GM23338 (cell line): ENCODE measurements around the gene SORCS2. TPM values are rescaled to one million over a fixed set of nuclear protein-coding genes. Genes with fewer than 3 reads are reported as not detected.

Experiments used
- ATAC-seq: fragments of 200-7000 bp; cut with Tn5 transposase; 3 replicates; pipeline ENCODE4 v1.9.1; 2020
- DNase-seq: peaks from one replicate; pipeline ENCODE4 v3.0.0-alpha.2; 2015; ENCODE audit warnings: low spot score
- H2AFZ ChIP-seq: fragments of 200-600 bp; sonication (generic); 2 replicates; pipeline ENCODE4 v1.8.0; 2016; ENCODE audit warnings: antibody characterized with exemption, mild to moderate bottlenecking, moderate library complexity
- H3F3A ChIP-seq: fragments of 200-600 bp; sonication (generic); replicated peaks from 2 replicates; pipeline ENCODE4 v1.8.0; 2017; ENCODE audit warnings: antibody characterized with exemption, mixed run types, low read depth
- H3K27ac ChIP-seq: fragments of 200-600 bp; sonication (generic); 2 replicates; pipeline ENCODE4 v1.6.1; 2016; ENCODE audit warnings: low read depth
- H3K27me3 ChIP-seq: fragments of 200-600 bp; sonication (generic); 2 replicates; pipeline ENCODE4 v1.8.0; 2016; ENCODE audit warnings: mild to moderate bottlenecking, mixed run types, moderate library complexity; ENCODE audit not compliant: insufficient read depth
- H3K36me3 ChIP-seq: fragments of 200-600 bp; sonication (generic); 2 replicates; pipeline ENCODE4 v1.8.0; 2016; ENCODE audit warnings: mild to moderate bottlenecking; ENCODE audit not compliant: insufficient read depth
- H3K4me1 ChIP-seq: fragments of 200-600 bp; sonication (generic); 2 replicates; pipeline ENCODE4 v1.8.0; 2016; ENCODE audit warnings: mild to moderate bottlenecking, moderate library complexity; ENCODE audit not compliant: insufficient read depth
- H3K4me2 ChIP-seq: fragments of 200-600 bp; sonication (generic); 2 replicates; pipeline ENCODE4 v1.7.1; 2017; ENCODE audit warnings: mixed run types
- H3K4me3 ChIP-seq: fragments of 200-600 bp; sonication (generic); 2 replicates; pipeline ENCODE4 v1.6.1; 2016; ENCODE audit warnings: mixed run types
- H3K79me2 ChIP-seq: fragments of 200-600 bp; sonication (generic); replicated peaks from 2 replicates; pipeline ENCODE4 v1.8.0; 2017; ENCODE audit warnings: mild to moderate bottlenecking; ENCODE audit not compliant: insufficient read depth
- H3K9me2 ChIP-seq: fragments of 200-600 bp; sonication (generic); 2 replicates; pipeline ENCODE4 v1.8.0; 2017; ENCODE audit not compliant: insufficient read depth
- H4K20me1 ChIP-seq: fragments of 200-600 bp; sonication (generic); replicated peaks from 2 replicates; pipeline ENCODE4 v1.8.0; 2017; ENCODE audit warnings: mild to moderate bottlenecking; ENCODE audit not compliant: insufficient read depth
- H3K27ac Mint-ChIP-seq: 2 replicates; pipeline ENCODE4 v1.8.0; 2020; ENCODE audit warnings: inconsistent platforms, mild to moderate bottlenecking, moderate library complexity, mixed read lengths
- H3K27me3 Mint-ChIP-seq: 3 replicates; pipeline ENCODE4 v1.8.0; 2022; ENCODE audit warnings: low read depth, mild to moderate bottlenecking, moderate library complexity, mixed read lengths, inconsistent platforms; ENCODE audit not compliant: insufficient read depth, poor library complexity
- H3K36me3 Mint-ChIP-seq: 3 replicates; pipeline ENCODE4 v1.8.0; 2021; ENCODE audit warnings: low read depth, mild to moderate bottlenecking, inconsistent platforms, moderate library complexity, mixed read lengths
- H3K4me1 Mint-ChIP-seq: 3 replicates; pipeline ENCODE4 v1.8.0; 2020; ENCODE audit warnings: mild to moderate bottlenecking, inconsistent platforms, mixed read lengths
- H3K4me3 Mint-ChIP-seq: 3 replicates; pipeline ENCODE4 v1.8.0; 2021; ENCODE audit warnings: moderate library complexity, mild to moderate bottlenecking, inconsistent platforms, mixed read lengths
- H3K9me3 Mint-ChIP-seq: 3 replicates; pipeline ENCODE4 v1.8.0; 2020; ENCODE audit warnings: moderate library complexity, mild to moderate bottlenecking, inconsistent platforms, mixed read lengths
- CREB1 ChIP-seq: fragments of 250-450 bp; sonication (Bioruptor Pico); IDR thresholded peaks from 2 replicates; pipeline ENCODE4 v1.5.0; 2020; ENCODE audit warnings: low read depth, mild to moderate bottlenecking, moderate library complexity
- EZH2 ChIP-seq: fragments of 200-600 bp; sonication (generic); IDR thresholded peaks from one replicate; pipeline ENCODE4 v1.8.0; 2017; ENCODE audit warnings: antibody characterized with exemption, mild to moderate bottlenecking, low read depth; ENCODE audit not compliant: unreplicated experiment
- EZH2phosphoT487 ChIP-seq: fragments of 200-600 bp; sonication (generic); IDR thresholded peaks from one replicate; pipeline ENCODE4 v1.8.1; 2018; ENCODE audit warnings: antibody characterized with exemption; ENCODE audit not compliant: unreplicated experiment
- JUNB ChIP-seq: IDR thresholded peaks from one replicate; pipeline ENCODE4 v1.6.1; 2016; ENCODE audit warnings: antibody characterized with exemption; ENCODE audit not compliant: unreplicated experiment
- NANOG ChIP-seq: IDR thresholded peaks from 2 replicates; pipeline ENCODE4 v1.6.1; 2016; ENCODE audit warnings: antibody characterized with exemption, borderline replicate concordance
- POLR2AphosphoS5 ChIP-seq: IDR thresholded peaks from 2 replicates; pipeline ENCODE4 v1.6.1; 2016; ENCODE audit warnings: antibody characterized with exemption, low read depth
- REST ChIP-seq: IDR thresholded peaks from one replicate; pipeline ENCODE4 v1.6.1; 2018; ENCODE audit warnings: antibody characterized with exemption; ENCODE audit not compliant: unreplicated experiment
- STAT1 ChIP-seq: IDR thresholded peaks from one replicate; pipeline ENCODE4 v1.6.1; 2016; ENCODE audit warnings: antibody characterized with exemption; ENCODE audit not compliant: unreplicated experiment
- ZNF114 ChIP-seq: fragments of 250-450 bp; sonication (Bioruptor Pico); IDR thresholded peaks from 2 replicates; pipeline ENCODE4 v1.5.0; 2020; ENCODE audit warnings: mild to moderate bottlenecking, moderate library complexity
- ZNF331 ChIP-seq: fragments of 250-450 bp; sonication (Bioruptor Pico); IDR thresholded peaks from 2 replicates; pipeline ENCODE4 v1.5.0; 2020; ENCODE audit warnings: low read depth, mild to moderate bottlenecking, moderate library complexity
- polyA plus RNA-seq: library from polyadenylated mRNA; unstranded; fragments of >200 nt; fragmentation: Nextera tagmentation; extraction: Ambion mirVana; gene quantifications from 2 replicates; pipeline ENCODE4 v1.2.1, GENCODE V29; 2016
- total RNA-seq: library from RNA; depleted of rRNA; stranded (reverse); fragments of >200 nt; shearing (Covaris generic); gene quantifications from 2 replicates; pipeline ENCODE4 v1.2.3, GENCODE V29; 2014
- TF ChIP-seq, protein P1 (sequence below), 2 experiments: fragments of 200-600 bp in 1 of 2; sonication (generic) in 1 of 2; conservative IDR thresholded peaks; 2 replicates each; pipeline versions ENCODE4 v1.5.1 to v1.6.1; 2016 to 2017; ENCODE audit warnings: antibody characterized with exemption in 2 of 2, low read depth in 2 of 2, mild to moderate bottlenecking in 2 of 2, moderate library complexity in 1 of 2
- TF ChIP-seq, protein P2 (sequence below): IDR thresholded peaks from 2 replicates; pipeline ENCODE4 v1.6.1; 2016; ENCODE audit warnings: antibody characterized with exemption
- TF ChIP-seq, protein P3 (sequence below): fragments of 250-450 bp; sonication (Bioruptor Pico); IDR thresholded peaks from 2 replicates; pipeline ENCODE4 v1.5.0; 2020; ENCODE audit warnings: mild to moderate bottlenecking, moderate library complexity

SORCS2 gene
- total and polyA plus RNA-seq, 2 experiments from 2014 or later = 0.47 to 2.4 TPM

- Histone ChIP-seq H3K36me3 (no peaks in the 10 kb centered on the region), H3F3A (no peaks in the 10 kb centered on the region), H4K20me1 (no peaks in the 10 kb centered on the region), H3K27ac (no peak overlapping the region), H3K9me2 (no peaks in the 10 kb centered on the region), H3K79me2 (no peaks in the 10 kb centered on the region), H2AFZ (no peak overlapping the region), H3K4me1 (no peaks in the 10 kb centered on the region), H3K4me2 (no peak overlapping the region), H3K4me3 (no peak overlapping the region), H3K27me3 (no peaks in the 10 kb centered on the region)
- H3K9me3 Mint-ChIP-seq = no peaks in the 10 kb centered on the region; the same call in 2 of the 3 replicates
- TF ChIP-seq, protein P1, sequence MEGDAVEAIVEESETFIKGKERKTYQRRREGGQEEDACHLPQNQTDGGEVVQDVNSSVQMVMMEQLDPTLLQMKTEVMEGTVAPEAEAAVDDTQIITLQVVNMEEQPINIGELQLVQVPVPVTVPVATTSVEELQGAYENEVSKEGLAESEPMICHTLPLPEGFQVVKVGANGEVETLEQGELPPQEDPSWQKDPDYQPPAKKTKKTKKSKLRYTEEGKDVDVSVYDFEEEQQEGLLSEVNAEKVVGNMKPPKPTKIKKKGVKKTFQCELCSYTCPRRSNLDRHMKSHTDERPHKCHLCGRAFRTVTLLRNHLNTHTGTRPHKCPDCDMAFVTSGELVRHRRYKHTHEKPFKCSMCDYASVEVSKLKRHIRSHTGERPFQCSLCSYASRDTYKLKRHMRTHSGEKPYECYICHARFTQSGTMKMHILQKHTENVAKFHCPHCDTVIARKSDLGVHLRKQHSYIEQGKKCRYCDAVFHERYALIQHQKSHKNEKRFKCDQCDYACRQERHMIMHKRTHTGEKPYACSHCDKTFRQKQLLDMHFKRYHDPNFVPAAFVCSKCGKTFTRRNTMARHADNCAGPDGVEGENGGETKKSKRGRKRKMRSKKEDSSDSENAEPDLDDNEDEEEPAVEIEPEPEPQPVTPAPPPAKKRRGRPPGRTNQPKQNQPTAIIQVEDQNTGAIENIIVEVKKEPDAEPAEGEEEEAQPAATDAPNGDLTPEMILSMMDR (conservative IDR thresholded peaks at IDR 0.05; ENCODE audit: low read depth in 2 of 2) = no peak
- TF ChIP-seq JUNB = no peak
- TF ChIP-seq ZNF331 = no peak
- TF ChIP-seq EZH2phosphoT487 = no peak
- no peak for TF ChIP-seq ZNF114 (CRISPR knock-in tag)
- no peak for TF ChIP-seq POLR2AphosphoS5
- TF ChIP-seq, protein P2, sequence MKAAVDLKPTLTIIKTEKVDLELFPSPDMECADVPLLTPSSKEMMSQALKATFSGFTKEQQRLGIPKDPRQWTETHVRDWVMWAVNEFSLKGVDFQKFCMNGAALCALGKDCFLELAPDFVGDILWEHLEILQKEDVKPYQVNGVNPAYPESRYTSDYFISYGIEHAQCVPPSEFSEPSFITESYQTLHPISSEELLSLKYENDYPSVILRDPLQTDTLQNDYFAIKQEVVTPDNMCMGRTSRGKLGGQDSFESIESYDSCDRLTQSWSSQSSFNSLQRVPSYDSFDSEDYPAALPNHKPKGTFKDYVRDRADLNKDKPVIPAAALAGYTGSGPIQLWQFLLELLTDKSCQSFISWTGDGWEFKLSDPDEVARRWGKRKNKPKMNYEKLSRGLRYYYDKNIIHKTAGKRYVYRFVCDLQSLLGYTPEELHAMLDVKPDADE = no peak
- TF ChIP-seq CREB1 (CRISPR knock-in tag) = no peak
- TF ChIP-seq STAT1 = no peak
- TF ChIP-seq NANOG = no peak
- TF ChIP-seq REST = no peak
- no peak for TF ChIP-seq EZH2
- TF ChIP-seq, protein P3, sequence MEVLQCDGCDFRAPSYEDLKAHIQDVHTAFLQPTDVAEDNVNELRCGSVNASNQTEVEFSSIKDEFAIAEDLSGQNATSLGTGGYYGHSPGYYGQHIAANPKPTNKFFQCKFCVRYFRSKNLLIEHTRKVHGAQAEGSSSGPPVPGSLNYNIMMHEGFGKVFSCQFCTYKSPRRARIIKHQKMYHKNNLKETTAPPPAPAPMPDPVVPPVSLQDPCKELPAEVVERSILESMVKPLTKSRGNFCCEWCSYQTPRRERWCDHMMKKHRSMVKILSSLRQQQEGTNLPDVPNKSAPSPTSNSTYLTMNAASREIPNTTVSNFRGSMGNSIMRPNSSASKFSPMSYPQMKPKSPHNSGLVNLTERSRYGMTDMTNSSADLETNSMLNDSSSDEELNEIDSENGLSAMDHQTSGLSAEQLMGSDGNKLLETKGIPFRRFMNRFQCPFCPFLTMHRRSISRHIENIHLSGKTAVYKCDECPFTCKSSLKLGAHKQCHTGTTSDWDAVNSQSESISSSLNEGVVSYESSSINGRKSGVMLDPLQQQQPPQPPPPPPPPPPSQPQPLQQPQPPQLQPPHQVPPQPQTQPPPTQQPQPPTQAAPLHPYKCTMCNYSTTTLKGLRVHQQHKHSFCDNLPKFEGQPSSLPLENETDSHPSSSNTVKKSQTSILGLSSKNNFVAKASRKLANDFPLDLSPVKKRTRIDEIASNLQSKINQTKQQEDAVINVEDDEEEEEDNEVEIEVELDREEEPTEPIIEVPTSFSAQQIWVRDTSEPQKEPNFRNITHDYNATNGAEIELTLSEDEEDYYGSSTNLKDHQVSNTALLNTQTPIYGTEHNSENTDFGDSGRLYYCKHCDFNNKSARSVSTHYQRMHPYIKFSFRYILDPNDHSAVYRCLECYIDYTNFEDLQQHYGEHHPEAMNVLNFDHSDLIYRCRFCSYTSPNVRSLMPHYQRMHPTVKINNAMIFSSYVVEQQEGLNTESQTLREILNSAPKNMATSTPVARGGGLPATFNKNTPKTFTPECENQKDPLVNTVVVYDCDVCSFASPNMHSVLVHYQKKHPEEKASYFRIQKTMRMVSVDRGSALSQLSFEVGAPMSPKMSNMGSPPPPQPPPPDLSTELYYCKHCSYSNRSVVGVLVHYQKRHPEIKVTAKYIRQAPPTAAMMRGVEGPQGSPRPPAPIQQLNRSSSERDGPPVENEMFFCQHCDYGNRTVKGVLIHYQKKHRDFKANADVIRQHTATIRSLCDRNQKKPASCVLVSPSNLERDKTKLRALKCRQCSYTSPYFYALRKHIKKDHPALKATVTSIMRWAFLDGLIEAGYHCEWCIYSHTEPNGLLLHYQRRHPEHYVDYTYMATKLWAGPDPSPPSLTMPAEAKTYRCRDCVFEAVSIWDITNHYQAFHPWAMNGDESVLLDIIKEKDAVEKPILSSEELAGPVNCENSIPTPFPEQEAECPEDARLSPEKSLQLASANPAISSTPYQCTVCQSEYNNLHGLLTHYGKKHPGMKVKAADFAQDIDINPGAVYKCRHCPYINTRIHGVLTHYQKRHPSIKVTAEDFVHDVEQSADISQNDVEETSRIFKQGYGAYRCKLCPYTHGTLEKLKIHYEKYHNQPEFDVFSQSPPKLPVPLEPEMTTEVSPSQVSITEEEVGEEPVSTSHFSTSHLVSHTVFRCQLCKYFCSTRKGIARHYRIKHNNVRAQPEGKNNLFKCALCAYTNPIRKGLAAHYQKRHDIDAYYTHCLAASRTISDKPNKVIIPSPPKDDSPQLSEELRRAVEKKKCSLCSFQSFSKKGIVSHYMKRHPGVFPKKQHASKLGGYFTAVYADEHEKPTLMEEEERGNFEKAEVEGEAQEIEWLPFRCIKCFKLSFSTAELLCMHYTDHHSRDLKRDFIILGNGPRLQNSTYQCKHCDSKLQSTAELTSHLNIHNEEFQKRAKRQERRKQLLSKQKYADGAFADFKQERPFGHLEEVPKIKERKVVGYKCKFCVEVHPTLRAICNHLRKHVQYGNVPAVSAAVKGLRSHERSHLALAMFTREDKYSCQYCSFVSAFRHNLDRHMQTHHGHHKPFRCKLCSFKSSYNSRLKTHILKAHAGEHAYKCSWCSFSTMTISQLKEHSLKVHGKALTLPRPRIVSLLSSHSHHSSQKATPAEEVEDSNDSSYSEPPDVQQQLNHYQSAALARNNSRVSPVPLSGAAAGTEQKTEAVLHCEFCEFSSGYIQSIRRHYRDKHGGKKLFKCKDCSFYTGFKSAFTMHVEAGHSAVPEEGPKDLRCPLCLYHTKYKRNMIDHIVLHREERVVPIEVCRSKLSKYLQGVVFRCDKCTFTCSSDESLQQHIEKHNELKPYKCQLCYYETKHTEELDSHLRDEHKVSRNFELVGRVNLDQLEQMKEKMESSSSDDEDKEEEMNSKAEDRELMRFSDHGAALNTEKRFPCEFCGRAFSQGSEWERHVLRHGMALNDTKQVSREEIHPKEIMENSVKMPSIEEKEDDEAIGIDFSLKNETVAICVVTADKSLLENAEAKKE = no peak
- H3K4me3 Mint-ChIP-seq = no peak overlapping the region
- H3K27ac Mint-ChIP-seq = no peak overlapping the region
- no peaks in the 10 kb centered on the region for H3K36me3 Mint-ChIP-seq
- H3K4me1 Mint-ChIP-seq = no peaks in the 10 kb centered on the region; the same call in 1 of the 3 replicates
- peaks cover 3% of the 10 kb centered on the region for H3K27me3 Mint-ChIP-seq
- no peak for ATAC-seq
- no peak for DNase-seq
Measured at GRCh38 chr4:7281691-7282665, 89.6 kb downstream of the SORCS2 start.
